Measurements from ENCODE around the gene DRP2. TPM values are rescaled to one million over a fixed set of nuclear protein-coding genes. Genes with fewer than 3 reads are reported as not detected.

The DRP2 gene
- total RNA-seq, 2 donors from 2014 or later: 0.14 to 0.99 TPM

DNA sequence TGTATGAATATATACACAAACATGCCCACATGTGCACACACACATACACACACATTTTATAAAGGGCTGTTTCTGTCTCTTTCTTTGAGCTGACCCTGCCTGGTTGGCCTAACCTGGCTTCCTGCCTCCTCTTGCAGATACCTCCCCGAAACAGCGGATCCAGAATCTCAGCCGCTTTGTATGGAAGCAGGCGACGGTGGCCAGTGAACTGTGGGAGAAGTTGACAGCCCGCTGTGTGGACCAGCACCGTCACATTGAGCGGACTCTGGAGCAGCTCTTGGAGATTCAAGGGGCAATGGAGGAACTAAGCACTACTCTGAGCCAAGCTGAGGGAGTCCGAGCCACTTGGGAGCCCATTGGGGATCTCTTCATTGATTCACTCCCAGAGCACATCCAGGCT, 21.9 kb downstream of the DRP2 start:
- Histone ChIP-seq H3K36me3 (no peaks in the 10 kb centered on the region), H3K4me1 (ENCODE audit: control insufficient read depth in 1 of 2, low read depth in 2 of 2) (no peaks in the 10 kb centered on the region), H3K27me3 (replicated peaks; ENCODE audit: insufficient read depth) (no peaks in the 10 kb centered on the region), H3K4me3 (no peak overlapping the region), H3K27ac (no peak overlapping the region), H3K9me3 (no peaks in the 10 kb centered on the region)
- TF ChIP-seq, protein P1, sequence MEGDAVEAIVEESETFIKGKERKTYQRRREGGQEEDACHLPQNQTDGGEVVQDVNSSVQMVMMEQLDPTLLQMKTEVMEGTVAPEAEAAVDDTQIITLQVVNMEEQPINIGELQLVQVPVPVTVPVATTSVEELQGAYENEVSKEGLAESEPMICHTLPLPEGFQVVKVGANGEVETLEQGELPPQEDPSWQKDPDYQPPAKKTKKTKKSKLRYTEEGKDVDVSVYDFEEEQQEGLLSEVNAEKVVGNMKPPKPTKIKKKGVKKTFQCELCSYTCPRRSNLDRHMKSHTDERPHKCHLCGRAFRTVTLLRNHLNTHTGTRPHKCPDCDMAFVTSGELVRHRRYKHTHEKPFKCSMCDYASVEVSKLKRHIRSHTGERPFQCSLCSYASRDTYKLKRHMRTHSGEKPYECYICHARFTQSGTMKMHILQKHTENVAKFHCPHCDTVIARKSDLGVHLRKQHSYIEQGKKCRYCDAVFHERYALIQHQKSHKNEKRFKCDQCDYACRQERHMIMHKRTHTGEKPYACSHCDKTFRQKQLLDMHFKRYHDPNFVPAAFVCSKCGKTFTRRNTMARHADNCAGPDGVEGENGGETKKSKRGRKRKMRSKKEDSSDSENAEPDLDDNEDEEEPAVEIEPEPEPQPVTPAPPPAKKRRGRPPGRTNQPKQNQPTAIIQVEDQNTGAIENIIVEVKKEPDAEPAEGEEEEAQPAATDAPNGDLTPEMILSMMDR (IDR thresholded peaks at IDR 0.05): no peak
- DNase-seq (ENCODE audit: low spot score): no peak
- no peak for ATAC-seq (ENCODE audit: insufficient number of reproducible peaks, low FRiP score, low read depth)

GRCh38 chrX:101252634-101253033, 33.0 kb downstream of the DRP2 start:
- ATAC-seq (ENCODE audit: insufficient number of reproducible peaks, low FRiP score, low read depth) (no peak), DNase-seq (ENCODE audit: low spot score) (no peak)
- TF ChIP-seq, protein P1 (IDR thresholded peaks at IDR 0.05): no peak
- H3K4me1 ChIP-seq (ENCODE audit: control insufficient read depth in 1 of 2, low read depth in 2 of 2): no peaks in the 10 kb centered on the region
- H3K4me3 ChIP-seq: no peak overlapping the region
- no peaks in the 10 kb centered on the region for H3K9me3 ChIP-seq
- H3K27ac ChIP-seq: no peak overlapping the region
- H3K36me3 ChIP-seq: no peaks in the 10 kb centered on the region
- no peaks in the 10 kb centered on the region for H3K27me3 ChIP-seq (replicated peaks; ENCODE audit: insufficient read depth)

- TF ChIP-seq, protein P1 (IDR thresholded peaks at IDR 0.05): no peak
- Histone ChIP-seq H3K36me3 (no peaks in the 10 kb centered on the region), H3K27me3 (replicated peaks; ENCODE audit: insufficient read depth) (no peaks in the 10 kb centered on the region), H3K4me1 (ENCODE audit: control insufficient read depth in 1 of 2, low read depth in 2 of 2) (no peaks in the 10 kb centered on the region), H3K4me3 (no peak overlapping the region), H3K27ac (no peak overlapping the region), H3K9me3 (no peaks in the 10 kb centered on the region)
- DNase-seq (ENCODE audit: low spot score) (no peak), ATAC-seq (ENCODE audit: insufficient number of reproducible peaks, low FRiP score, low read depth) (no peak)
Measured at GRCh38 chrX:101257448-101258258, 38.1 kb downstream of the DRP2 start.

DNA sequence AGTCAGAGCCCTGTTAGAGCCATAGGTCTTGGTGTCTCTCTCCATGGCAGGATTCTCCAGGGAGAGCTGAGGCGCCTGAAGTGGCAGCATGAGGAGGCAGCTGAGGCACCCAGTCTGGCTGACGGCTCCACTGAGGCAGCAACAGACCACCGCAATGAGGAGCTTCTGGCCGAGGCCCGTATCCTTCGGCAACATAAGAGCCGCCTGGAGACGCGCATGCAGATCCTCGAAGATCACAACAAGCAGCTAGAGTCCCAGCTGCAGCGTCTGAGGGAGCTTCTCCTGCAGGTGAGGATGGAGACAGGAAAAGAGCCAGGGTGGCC, 38.6 kb downstream of the DRP2 start:
- Histone ChIP-seq H3K27ac (no peak overlapping the region), H3K9me3 (no peaks in the 10 kb centered on the region), H3K4me3 (no peak overlapping the region), H3K4me1 (ENCODE audit: control insufficient read depth in 1 of 2, low read depth in 2 of 2) (no peaks in the 10 kb centered on the region), H3K36me3 (no peaks in the 10 kb centered on the region), H3K27me3 (replicated peaks; ENCODE audit: insufficient read depth) (no peaks in the 10 kb centered on the region)
- TF ChIP-seq, protein P1 (IDR thresholded peaks at IDR 0.05): no peak
- DNase-seq (ENCODE audit: low spot score) (no peak), ATAC-seq (ENCODE audit: insufficient number of reproducible peaks, low FRiP score, low read depth) (no peak)

DNA sequence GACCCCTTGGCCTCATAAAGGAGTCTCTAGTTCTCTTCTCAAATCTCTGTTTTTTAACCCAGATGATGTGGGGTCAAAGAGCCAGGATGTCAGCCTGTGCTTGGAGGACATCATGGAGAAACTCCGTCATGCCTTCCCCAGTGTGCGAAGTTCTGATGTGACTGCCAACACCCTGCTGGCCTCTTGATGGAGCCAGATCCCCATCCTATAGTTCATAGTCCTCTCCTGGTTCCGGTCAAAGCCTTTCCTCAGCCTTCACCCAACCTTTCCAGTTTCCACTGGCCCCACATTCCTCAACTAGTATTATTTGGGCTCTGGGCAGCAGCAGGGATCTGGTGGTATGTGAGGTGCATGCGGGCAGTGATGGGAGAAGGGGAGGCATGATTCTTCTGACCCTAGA, 40.8 kb downstream of the DRP2 start:
- ATAC-seq (ENCODE audit: insufficient number of reproducible peaks, low FRiP score, low read depth): no peak
- H3K4me3 ChIP-seq: no peak overlapping the region
- H3K27ac ChIP-seq: no peak overlapping the region
- DNase-seq (ENCODE audit: low spot score): no peak
- no peaks in the 10 kb centered on the region for H3K4me1 ChIP-seq (ENCODE audit: control insufficient read depth in 1 of 2, low read depth in 2 of 2)
- TF ChIP-seq, protein P1 (IDR thresholded peaks at IDR 0.05): no peak
- H3K27me3 ChIP-seq (replicated peaks; ENCODE audit: insufficient read depth): no peaks in the 10 kb centered on the region
- H3K9me3 ChIP-seq: no peaks in the 10 kb centered on the region
- no peaks in the 10 kb centered on the region for H3K36me3 ChIP-seq
